Muscle of back (tissue), 11 donors: Measurements from ENCODE around the gene OR6Y1. TPM values are rescaled to one million over a fixed set of nuclear protein-coding genes. Genes with fewer than 3 reads are reported as not detected.
A peak's percentile ranks its signal among the peaks of the same experiment; 100 is the strongest.

ENCODE experiments used
- DNase-seq, 3 donors: peaks; one replicate each; pipeline versions ENCODE4 v3.0.0 to v3.0.0-alpha.2; 2013
- polyA plus RNA-seq, 10 donors: library from polyadenylated mRNA; unstranded; fragments of 120-200 nt; gene quantifications; one replicate each; pipeline ENCODE4 v1.2.1, GENCODE V29; 2013; ENCODE audit not compliant: insufficient read length in 10 of 10

The OR6Y1 gene
- polyA plus RNA-seq, 10 donors, result not detected

GRCh38 chr1:158506369-158506987 lies 47.7 kb downstream of the OR6Y1 start:
- no peak for DNase-seq

GRCh38 chr1:158496374-158496773 lies 57.8 kb downstream of the OR6Y1 start:
- peak in 1 of 3 donors; percentile 30 for DNase-seq

GRCh38 chr1:158494796-158495195 lies 59.4 kb downstream of the OR6Y1 start:
- no peak for DNase-seq

Other genes starting within 250 kb of the OR6Y1 start
- under 1 TPM in 1 of 10 donors, not detected in 9; 0.12 TPM for gene CD1B, start 222.9 kb downstream of the OR6Y1 start, polyA plus RNA-seq
- under 1 TPM in 5 of 10 donors, not detected in 5; 0.23 to 0.63 (median 0.33) TPM for gene CD1E, start 200.5 kb downstream of the OR6Y1 start, polyA plus RNA-seq
- not detected for gene OR10T2, start 154.9 kb downstream of the OR6Y1 start, polyA plus RNA-seq
- not detected for gene OR10K2, start 128.2 kb downstream of the OR6Y1 start, polyA plus RNA-seq
- gene OR10K1, start 92.6 kb downstream of the OR6Y1 start, polyA plus RNA-seq, result not detected
- not detected for gene OR10R2, start 82.2 kb downstream of the OR6Y1 start, polyA plus RNA-seq
- not detected for gene OR6P1, start 16.2 kb upstream of the OR6Y1 start, polyA plus RNA-seq
- gene OR10X1, start 25.5 kb upstream of the OR6Y1 start, polyA plus RNA-seq, result not detected
- under 1 TPM in 9 of 10 donors, not detected in 1; 0.04 to 0.12 (median 0.07) TPM for gene OR10Z1, start 50.9 kb upstream of the OR6Y1 start, polyA plus RNA-seq
- gene SPTA1, start 132.3 kb upstream of the OR6Y1 start, polyA plus RNA-seq, result 1 to 10 TPM; 1.4 to 8.1 (median 3.3) TPM
- gene OR6K2, start 146.2 kb upstream of the OR6Y1 start, polyA plus RNA-seq, result not detected
- not detected for gene OR6K3, start 166.3 kb upstream of the OR6Y1 start, polyA plus RNA-seq
- gene OR6K6, start 200.3 kb upstream of the OR6Y1 start, polyA plus RNA-seq, result not detected
- not detected for gene OR6N1, start 217.8 kb upstream of the OR6Y1 start, polyA plus RNA-seq
- gene OR6N2, start 226.8 kb upstream of the OR6Y1 start, polyA plus RNA-seq, result not detected